HS-5 (cell line): ENCODE measurements around the gene IRF1.

Source experiments
- DNase-seq: peaks from one replicate; pipeline ENCODE4 v3.0.0-alpha.2; 2012; ENCODE audit warnings: low read depth

IRF1 gene

DNA sequence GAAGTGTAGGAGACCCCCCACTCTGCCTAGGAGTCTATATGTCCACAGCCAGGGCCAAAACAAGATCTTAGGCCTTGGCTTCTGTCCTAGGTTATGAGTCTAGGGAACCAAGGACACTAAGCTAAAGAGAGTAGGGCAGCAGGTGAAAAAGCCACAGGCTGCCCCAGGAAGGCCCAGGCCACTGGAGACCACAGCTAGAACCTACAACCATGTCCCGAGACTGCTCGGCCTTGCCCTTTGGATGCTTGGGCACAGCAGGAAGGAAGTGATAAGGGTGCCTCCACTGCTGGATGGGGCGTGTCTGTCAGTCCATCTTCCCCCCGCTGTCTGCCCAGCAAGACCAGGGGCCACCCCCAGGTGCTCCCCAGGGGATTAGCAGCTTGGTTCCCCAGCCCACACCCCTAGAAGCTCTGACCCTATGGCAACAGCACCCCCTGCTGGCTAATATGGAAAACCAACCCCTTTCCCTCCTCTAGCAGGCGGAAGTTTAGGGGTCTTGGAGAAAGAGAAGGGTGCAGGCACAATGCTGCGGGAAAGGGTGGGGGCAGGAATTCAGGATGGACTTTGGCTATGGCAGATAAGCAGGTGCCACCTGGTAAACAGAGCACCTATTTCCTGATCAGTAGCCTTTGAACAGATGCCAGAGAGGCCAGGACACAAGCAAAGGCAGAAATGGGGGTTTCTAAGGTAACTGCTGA, 10.5 kb upstream of the IRF1 start:
- no peak for DNase-seq

DNA sequence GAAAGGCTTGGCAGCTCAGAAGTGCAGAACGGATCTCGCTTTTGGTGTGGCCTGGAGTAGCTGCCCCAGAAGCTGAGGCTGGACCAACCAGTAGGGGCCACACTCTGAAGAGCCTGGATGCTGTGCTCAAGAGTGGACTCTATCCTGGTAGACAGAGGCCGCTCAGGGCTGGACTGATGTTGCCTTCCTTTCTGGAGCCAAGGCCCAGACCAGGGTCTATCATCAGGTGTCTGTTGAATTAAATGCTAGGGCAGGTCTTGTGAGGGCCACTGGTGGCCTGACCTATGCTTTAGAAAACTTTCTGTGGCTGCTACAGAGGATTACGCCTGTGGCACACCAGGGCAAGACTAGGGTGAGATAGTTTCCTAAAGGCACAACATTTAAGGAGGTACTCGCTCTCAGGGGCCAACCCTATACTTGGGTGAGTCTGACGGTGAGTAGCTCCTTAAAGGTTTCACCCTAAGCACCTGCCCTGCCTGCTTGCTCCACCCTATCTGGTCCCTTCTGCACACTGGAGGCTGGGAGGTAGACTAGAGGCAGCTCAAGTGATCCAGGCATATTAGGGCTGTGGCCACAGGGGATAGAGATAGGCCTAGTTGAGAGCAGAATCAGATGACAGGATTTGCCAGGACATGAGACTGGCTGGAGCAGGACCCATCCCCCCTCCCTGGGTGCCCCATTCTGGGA, 9.8 kb upstream of the IRF1 start:
- DNase-seq = no peak

DNA sequence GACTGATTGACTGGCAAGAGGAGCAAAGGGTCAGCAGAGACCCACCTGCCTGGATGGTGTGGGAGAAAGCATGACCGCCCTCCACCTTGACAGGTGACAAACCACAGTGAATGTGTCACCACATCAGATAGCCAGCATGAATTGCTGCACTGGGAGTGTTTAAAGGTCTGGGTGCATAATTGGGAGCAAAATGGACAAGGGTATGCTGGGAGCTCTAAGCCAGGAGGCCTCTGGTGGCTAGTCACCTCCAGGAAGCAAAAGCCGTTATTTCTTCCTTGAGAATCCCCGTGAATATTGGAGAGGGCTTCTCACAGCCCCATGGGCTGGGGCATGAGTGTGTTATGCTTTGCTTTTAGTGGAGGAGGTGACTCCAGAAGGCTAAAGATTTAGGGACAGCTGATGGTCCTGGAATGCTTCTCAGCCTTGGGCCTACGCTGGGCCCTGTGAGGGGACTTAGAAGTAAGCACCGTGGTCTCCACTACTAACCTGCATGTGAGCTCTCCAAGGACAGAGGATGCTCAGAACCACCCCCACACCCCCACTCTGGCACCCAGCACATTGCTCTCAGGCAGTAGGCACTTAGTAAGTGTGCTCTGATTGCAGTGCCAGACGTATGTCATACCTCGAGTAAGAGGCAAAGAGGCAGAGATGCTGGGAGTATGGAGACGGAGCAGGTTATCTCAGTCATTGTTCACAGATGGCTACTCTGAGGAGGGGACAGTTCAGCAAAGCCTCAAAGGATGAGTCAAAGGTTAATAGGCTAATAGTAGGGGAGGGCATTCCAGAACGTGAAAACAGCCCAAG, 9.1 kb upstream of the IRF1 start:
- DNase-seq = no peak

DNA sequence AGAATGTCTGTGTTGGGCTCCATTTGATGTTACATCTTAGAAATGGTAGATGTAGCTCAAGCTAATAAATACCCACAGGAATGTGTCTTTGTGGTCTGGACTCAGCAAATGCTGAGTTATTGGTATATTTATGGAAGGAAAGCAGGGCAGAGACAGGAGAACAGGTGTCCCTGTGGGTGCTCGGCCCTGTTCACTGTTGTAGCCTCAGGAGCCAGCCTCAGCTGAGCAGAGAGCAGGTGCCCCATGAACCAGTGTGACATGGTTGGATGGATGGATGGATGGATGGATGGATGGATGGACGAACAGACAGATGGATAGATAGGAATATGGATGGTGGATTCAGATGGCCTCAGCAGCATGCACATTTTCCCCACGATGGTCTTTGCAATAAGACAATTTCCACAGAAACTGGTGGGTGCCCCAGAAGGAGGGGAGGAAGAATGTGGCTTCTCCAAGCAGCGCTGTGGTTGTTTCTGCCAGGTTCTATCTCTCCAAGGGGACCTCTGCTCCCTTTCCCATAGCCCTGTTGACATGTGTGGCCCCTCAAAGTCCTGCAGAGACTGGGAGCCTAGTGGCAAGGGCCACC, 8.2 kb upstream of the IRF1 start:
- no peak for DNase-seq

DNA sequence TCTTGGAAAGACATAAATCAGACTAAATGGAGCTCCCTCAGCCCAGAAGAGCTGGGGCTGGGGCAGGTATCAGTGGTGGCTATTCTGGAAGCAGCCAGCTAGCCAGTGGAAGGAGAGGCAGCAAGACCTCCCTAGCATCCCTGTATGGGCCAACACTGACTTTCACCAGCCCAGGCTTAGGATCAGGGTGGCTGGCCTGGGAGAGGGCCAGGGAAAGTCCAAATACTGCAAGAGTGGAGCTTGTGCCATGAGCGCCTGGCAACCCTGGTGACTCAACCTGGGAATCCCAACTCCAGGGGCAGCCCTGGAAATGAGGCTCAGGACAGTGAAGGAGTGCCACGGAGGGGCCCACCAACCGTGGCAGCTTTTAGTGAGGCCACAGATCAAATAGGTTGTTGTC, 7.6 kb upstream of the IRF1 start:
- DNase-seq = peak; percentile 41

DNA sequence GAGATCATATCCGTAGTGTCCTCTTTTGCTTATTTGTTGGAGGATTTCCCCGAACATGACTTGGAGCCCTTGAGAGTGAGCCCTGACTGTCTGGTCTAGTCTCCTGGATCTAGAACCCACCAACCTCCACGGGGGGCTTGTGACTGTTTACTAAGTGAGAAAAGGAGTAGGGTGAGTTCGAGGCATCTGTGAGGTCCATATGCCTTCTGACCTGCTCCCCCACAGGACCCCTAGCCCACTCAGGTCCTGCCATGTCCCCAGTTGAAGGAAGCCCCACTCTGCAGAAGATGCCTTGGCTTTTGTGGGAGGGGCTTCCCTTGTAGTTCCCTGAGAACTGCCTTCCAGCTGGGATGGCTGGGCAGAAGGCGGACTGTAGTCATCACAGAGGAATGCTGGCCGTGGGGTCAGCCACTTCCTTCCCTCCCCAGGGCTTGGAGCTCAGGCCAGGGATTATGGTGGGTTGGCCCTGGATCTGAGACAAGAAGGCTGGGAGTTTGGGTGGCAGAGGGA, 7.0 kb upstream of the IRF1 start:
- DNase-seq = peak; percentile 82

DNA sequence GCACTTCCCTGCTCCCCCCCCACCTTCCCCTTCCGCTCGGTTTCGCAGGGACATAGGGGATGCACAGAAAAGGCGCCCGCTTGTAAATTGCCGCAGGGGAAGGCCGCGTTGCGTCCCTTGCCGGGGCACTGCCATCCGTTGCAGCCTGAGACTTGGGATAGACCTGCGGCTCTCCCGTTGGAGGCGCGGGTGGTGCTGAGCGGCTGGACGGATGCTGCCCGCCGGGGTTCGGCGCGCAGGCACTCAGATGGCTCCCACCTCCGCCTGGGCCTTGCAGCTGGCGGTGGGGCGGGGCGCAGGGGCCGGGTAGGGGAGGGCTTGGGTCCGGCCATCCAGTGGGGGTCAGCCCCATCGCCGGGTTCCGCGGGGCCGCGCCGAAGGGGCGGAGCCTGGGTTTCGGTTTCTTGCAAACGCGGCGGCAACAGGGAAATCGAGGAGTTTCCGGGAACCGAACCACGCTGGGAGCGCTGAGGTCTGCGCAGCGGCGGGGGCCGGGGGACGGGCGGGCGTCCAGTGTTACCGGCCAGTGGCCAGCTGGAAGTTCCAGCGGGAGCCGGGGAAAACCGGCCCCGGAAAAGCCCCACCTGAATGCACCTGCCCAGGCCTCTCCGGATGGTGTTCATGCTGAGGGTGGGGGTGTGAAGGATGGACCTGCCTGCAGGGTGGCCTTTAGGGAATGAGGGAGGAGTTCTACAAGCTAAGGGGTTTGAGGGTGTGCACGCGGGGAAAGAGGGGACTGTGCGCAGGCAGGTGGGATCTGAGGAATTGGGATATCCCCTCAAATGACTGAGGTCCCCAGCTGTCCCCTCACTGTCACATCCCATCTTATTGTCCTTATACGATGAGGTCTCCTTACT, 6.3 kb upstream of the IRF1 start:
- DNase-seq = peak; percentile 41

DNA sequence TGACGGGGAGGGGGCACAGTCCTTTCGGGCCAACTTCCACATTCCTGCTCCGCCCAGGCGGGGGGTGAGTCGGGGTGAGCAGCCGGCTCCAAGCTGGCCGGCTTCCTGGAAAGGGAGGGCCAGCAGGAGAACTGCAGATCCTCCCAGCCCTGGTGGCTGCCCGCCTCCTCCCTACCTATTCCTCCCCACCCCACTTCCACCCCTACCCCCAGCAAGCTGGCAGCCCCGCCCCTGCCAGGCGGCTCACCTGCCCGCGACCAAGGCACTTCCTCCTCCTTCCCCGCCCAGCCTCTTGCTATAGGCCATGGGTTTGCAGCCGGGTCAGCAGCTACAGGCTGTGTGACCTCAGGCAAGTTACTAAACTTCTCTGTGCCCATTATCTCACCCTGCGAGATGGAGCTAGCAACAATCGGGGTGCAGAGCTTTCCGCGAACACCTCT, 5.6 kb upstream of the IRF1 start:
- DNase-seq = peak; percentile 34

DNA sequence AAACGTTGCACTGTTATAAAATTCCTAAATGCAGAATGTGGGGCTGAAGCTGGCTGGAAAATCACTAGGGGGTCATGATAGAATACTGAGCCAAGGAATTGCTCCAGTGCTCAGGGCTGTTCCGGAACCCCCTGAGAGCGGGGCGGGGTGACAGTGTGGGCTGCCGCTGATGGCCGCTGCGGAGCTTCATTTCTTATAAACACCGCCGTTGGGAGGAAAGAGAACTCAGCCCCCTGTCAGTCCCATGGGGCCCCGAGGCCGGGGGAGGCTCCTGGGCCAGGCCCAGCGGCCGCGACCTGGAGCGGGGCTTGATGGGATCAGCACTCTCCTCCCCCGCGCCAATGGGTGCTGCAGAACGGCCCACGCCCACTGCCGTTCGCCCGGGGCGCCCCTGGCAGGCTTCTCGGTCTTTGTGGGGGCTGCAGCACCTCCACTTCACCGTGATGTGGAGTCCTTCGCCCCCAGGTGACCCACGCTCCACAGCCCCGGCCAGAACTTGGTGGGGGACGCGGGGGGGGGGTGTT, 5.2 kb upstream of the IRF1 start:
- peak; percentile 36 for DNase-seq

DNA sequence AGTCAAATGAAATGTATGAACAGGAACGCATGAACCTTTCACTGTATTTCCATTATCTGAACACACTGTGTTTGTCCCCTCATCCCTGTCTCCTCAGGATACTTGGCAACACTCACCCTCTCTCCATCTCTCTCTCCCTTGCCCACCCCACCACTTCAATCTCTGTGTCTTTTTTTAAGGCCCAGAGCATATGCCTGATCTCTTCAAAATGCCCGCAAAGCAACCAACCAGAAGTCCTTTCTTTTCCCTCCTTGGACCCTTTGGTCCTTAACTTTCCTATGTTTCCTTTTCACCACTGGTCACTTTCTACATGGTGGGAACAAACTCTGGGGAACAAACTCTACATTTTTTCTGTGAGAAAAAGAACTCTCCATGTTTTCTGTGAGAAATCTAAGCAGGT, 3.2 kb upstream of the IRF1 start:
- DNase-seq = no peak

DNA sequence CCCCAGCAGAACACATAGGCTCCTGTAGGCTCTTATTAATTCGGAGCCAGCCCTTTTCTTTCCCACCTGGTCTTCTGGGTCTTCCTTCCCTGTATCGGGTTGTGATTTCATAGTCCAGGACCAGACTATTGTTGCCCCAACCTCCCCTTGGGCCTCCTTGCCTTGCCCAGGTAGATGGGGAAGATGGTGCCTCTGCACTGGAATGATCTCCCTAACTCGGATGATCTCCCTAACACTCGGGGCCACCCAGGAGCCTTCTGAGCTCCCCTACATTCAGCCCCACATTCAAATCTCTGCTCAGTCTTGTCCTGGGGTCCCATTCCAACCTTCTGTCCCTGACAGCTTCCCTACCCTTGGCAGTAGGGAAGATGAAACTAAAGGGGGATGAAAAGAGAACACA, 2.7 kb upstream of the IRF1 start:
- no peak for DNase-seq

DNA sequence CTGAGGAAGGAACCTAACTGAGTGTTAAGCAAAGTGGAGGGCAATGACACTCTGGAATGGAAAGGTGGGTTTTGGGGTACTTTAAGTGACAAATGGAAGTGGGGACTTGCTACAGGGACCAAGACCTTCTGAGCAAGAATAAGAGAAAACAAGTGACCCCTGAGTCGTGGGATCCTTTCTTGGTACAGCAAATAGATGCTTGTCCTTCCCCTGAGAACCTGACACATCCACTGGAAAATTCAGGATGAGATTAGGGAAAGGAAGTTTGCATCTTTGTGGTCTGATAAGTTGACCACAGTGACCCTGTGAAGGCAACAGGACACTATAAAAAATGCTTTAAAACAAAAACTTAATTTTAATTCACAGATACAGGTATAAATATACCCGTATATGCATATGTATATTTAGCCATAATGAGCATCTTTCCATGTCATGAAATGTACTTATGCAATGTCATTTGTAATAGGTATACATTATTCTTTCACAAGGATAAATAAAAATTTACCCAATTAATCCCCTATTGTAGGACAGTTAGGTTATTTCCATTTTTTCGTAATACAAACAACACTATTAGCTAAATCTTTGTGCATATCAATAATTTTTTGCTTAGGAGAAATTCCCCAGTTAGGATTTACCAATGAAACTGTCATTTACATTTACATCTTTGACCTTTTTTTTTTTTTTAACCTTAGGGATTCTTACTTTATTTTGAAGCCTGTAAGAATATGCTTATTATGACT, 2.0 kb upstream of the IRF1 start:
- no peak for DNase-seq

DNA sequence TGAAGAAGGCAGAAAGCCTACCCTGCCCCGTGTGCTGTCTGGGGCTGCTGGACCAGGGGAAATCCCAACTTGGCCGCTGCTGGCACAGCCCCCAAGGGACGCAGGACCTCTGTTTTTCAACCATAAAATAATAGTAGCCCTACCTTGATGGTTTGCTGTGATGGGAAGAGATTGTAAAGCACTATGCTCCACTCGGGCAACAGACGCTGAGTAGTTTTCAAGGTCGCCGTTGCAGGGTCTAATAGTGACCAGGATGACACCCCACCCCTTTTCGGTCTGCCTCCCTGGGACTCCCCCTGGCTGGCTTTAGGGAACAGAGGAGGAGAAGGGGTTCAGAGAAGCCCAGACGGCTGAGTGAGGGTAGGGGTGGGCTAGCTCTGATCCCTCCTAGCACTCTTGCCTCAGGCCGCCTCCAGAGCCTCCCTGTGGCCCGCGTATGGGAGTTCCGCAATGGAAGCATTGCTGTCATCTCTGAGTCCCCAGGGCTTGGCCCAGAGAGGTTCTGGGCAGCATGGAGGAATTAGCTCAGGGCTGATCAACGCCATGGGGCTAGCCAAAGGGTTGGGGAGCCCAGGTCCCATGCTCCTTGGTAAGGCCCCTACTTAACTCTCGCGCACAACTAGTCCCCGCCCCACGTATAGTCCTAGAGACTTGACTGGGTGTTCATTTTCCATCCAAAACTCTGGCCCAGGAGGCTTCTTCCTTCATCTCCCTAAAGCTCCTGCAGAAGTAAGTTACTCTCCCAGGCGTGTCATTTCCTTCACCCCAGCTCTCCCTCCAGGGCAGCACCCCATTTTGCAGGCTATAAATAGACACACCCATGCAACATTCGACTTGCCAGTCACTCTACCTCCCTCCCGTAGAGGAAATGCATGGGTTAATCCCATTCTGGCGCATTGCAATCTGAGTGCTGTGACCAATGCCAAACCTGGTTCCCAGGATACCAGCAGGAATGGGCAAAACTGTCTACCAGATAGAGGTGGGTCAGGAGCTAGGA, 1.1 kb upstream of the IRF1 start:
- no peak for DNase-seq

DNA sequence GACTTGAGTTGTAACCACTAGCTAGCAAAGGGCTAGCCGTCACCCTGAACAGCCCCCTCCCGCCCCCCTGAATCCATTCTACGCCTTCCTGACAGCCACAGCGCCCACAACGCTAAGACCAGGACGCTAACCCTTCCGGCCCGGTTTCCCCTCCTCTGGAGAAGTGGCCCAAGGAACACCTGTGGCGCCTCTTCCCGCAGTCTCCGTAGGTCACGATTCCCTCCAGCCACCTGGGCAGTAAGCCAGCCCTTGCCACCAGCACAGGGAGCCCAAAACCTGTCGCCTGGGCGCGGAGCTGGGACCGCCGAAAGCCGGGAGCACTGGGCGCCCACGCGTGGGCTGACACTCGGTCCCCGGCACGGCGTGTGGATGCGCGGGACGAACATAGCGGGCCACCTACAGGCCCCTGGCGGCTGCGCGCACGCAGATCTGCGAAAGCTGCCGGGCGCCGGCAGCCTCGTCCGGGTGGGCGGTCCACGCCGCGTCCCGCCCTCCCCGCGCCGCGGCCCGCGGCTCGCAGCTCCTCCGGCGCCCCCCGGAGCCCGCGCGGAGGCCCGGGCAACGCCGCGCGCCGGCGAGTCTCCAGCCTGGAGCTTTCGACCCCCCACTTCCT, 596 bp downstream of the IRF1 start:
- no peak for DNase-seq

DNA sequence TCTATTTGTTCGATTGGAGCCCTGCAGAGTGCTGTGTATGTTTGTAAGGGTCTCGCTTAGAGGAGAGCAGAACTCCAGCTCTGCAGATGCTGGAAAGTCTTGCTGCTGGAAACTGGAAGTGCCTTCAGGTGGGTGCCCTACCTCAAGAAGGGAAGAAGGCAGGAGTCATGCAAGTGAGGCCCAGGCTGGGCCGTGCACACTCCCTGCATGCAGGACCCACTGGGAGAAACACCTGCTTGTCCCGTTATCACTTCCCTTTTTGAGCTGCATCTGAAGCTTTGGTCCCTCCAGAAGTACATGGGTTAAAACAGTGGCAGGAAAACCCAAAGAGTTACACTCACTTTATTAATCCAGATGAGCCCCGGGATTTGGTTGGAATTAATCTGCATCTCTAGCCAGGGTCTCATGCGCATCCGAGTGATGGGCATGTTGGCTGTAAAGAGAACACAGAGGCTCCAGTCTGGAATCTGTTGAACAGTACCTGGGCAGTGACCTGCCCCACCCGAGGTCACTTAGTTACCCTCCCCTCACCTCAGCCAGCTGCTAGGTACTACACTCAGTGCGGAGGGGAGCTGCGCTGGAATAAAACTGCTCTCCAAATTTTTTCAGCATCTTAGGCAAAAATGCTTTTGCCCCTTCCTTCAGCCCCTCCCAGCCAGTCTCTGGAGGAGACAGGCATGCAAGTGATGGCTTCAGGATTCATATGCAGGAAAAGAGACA, 1.4 kb downstream of the IRF1 start:
- no peak for DNase-seq

DNA sequence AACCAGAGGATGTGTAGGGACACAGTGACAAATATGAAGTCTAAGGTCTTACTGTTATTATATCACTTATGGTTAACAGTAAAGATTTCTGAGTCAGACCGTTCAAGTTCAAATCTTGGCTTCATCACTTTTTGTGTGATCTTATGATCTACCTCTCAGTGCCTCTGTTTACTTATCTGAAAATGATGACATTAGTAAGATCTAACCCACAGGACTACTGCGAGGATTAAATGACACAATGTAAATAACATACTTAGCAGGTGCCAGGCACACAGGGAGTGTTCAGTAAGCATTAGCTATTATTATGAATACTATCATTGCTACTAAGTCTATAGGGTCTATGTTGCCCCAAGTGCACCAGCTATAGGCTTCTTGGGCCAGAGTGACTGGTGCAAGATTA, 2.0 kb downstream of the IRF1 start:
- DNase-seq = no peak

DNA sequence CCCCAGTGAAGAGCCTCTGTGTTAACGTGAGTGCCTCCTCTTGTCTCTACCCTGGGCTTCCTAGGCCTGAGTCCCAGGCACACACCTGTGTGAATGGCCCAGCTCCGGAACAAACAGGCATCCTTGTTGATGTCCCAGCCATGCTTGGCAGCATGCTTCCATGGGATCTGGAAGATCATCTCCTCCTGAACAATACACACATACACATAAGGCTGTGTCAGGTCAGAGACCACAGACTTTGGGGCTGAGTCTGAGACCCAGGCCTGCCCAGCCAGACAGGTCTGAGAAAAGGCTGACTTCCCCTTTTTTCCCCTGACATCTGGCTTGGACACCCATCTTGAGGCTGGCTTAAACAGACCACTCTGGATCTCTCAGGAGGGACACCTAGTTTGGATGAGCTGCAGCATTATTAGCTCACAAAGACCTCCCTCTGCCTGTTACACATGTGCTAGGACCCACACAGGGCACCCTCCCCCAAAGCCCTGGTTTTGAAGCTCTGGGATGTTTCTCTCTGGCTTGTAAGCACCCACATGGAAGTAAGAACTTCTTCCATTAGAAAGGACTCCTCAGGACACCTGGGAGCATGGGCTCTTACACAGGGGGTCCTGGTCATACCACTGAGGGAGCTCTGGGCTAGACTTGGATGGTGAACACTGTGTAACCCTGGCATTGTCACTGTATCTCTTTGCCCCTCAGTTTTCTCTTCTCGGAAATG, 2.6 kb downstream of the IRF1 start:
- DNase-seq = no peak

DNA sequence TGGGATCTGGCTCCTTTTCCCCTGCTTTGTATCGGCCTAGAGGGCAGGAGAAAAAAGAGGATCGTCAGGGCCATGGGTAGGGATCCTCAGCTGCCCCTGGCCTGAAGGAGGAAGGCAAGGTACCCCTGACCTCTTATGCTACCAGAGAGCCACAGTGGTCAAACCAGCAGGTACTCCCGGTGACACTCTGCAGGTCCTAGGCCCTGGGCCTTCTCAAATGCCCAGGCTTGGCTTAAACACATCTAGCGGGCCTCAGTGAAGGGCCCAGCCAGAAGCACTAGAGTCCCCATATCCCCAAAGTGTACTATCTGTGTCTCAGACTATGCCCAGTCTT, 3.5 kb downstream of the IRF1 start:
- DNase-seq = no peak
